Measurements from ENCODE around the gene RBMS3. TPM values are rescaled to one million over a fixed set of nuclear protein-coding genes. Genes with fewer than 3 reads are reported as not detected.

The RBMS3 gene
- total RNA-seq, 1 donor from 2014 or later, result 65.1 TPM

DNA sequence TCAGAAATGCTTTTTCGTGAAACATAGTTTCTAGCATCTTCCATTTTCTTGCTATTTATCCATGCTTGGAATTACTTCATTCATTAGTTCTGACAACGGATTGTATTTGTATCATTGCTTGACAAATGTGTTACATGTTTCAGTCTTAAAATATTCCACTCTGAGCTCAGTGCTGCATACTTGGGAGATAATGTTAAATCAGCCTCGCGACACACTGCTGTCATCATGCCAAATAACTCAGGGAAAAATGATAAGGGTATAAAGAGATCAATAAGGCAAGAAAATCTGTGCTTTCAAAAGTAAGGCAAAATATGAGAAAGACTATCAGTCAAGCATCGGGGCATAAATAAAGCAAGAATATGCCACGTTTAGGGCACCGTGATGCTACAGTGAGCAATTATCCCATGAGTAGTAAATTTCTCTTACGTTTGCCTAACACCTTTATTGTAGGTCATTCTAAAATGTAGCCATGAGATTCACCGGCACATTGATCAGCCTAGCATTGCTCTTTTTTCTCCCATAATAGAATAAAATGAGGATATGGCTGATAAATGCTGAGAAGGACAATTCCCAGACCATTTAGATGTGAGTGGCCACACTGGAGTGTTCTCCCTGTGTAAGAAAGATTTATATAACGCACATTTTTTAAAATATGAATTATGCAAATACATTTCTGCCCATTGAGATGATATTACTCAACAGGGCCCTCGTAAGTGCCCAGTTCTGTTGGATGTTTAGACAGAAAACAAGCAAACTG lies 133.8 kb downstream of the RBMS3 start:
- no peak for DNase-seq
- Mint-ChIP-seq H3K9me3 (ENCODE audit: unreplicated experiment) (peaks cover 3% of the 10 kb centered on the region), H3K4me1 (ENCODE audit: low read depth, unreplicated experiment) (peaks cover 36% of the 10 kb centered on the region), H3K27me3 (ENCODE audit: unreplicated experiment) (peaks cover 4% of the 10 kb centered on the region), H3K36me3 (ENCODE audit: unreplicated experiment) (no peaks in the 10 kb centered on the region), H3K4me3 (ENCODE audit: unreplicated experiment) (no peak overlapping the region), H3K27ac (ENCODE audit: unreplicated experiment) (no peak overlapping the region)
- TF ChIP-seq, protein P1, sequence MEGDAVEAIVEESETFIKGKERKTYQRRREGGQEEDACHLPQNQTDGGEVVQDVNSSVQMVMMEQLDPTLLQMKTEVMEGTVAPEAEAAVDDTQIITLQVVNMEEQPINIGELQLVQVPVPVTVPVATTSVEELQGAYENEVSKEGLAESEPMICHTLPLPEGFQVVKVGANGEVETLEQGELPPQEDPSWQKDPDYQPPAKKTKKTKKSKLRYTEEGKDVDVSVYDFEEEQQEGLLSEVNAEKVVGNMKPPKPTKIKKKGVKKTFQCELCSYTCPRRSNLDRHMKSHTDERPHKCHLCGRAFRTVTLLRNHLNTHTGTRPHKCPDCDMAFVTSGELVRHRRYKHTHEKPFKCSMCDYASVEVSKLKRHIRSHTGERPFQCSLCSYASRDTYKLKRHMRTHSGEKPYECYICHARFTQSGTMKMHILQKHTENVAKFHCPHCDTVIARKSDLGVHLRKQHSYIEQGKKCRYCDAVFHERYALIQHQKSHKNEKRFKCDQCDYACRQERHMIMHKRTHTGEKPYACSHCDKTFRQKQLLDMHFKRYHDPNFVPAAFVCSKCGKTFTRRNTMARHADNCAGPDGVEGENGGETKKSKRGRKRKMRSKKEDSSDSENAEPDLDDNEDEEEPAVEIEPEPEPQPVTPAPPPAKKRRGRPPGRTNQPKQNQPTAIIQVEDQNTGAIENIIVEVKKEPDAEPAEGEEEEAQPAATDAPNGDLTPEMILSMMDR (IDR thresholded peaks at IDR 0.05; ENCODE audit: partially characterized antibody, unreplicated experiment), result no peak

DNA sequence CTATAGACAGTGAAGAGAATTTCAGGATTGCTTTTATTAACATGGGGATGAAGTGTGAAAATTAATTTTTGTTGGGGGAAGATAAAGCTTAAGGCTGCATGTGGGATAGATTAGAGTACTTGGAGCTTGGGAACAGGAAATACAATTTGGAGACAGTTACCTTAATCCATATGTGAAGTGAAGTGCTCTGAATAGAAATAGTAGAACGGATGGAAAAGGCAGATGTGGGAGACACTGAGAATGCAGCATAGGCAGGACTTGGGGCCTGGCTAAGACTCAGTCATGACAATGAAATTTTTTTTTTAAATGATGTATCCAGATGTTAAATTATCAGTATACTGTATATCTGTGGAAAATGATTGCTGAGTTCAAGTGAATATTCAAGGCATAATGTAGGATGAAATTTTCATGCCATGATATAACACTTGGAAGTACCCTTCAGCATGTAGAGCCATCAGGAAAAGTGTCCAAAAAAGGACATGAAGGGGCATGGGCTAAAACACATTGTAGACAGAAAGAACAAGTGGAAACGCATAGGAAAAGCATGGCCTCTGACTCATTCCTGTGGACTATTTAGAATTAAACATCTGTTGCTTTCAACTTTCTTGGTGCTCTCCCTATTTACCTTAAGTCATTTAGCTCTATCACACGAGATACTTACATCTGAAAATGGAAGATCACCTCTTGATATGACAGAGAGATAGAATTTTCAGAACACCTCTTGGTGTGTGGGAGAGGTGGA lies 134.8 kb downstream of the RBMS3 start:
- H3K27ac Mint-ChIP-seq (ENCODE audit: unreplicated experiment), result no peak overlapping the region
- peaks cover 2% of the 10 kb centered on the region for H3K27me3 Mint-ChIP-seq (ENCODE audit: unreplicated experiment)
- TF ChIP-seq, protein P1 (IDR thresholded peaks at IDR 0.05; ENCODE audit: partially characterized antibody, unreplicated experiment), result no peak
- H3K4me1 Mint-ChIP-seq (ENCODE audit: low read depth, unreplicated experiment), result peaks cover 29% of the 10 kb centered on the region
- no peak for DNase-seq
- no peak overlapping the region for H3K4me3 Mint-ChIP-seq (ENCODE audit: unreplicated experiment)
- peaks cover 2% of the 10 kb centered on the region for H3K9me3 Mint-ChIP-seq (ENCODE audit: unreplicated experiment)
- H3K36me3 Mint-ChIP-seq (ENCODE audit: unreplicated experiment), result no peaks in the 10 kb centered on the region

DNA sequence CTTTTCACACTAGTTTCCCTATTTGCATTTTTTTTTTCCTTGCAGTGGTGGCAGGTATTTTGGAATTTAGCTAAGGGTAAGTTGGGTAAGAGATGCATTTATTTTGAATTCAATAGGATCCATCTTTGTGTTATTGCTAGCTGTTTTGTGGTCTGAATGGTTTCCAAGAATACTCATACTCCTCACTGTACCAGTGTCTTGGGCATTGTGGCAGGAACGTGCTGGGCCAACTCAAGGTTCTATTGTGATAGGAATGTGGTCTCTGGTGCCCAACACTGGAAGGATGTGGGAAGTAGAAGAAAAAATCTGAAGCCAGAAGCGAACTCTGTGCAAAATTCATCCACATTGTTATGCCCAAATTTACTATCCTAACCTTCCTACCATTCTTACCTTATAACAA lies 135.6 kb downstream of the RBMS3 start:
- no peak for DNase-seq
- H3K27me3 Mint-ChIP-seq (ENCODE audit: unreplicated experiment), result peaks cover 1% of the 10 kb centered on the region
- peaks cover 2% of the 10 kb centered on the region for H3K9me3 Mint-ChIP-seq (ENCODE audit: unreplicated experiment)
- H3K27ac Mint-ChIP-seq (ENCODE audit: unreplicated experiment), result no peak overlapping the region
- H3K4me1 Mint-ChIP-seq (ENCODE audit: low read depth, unreplicated experiment), result peaks cover 21% of the 10 kb centered on the region
- no peaks in the 10 kb centered on the region for H3K36me3 Mint-ChIP-seq (ENCODE audit: unreplicated experiment)
- no peak overlapping the region for H3K4me3 Mint-ChIP-seq (ENCODE audit: unreplicated experiment)
- TF ChIP-seq, protein P1 (IDR thresholded peaks at IDR 0.05; ENCODE audit: partially characterized antibody, unreplicated experiment), result no peak

DNA sequence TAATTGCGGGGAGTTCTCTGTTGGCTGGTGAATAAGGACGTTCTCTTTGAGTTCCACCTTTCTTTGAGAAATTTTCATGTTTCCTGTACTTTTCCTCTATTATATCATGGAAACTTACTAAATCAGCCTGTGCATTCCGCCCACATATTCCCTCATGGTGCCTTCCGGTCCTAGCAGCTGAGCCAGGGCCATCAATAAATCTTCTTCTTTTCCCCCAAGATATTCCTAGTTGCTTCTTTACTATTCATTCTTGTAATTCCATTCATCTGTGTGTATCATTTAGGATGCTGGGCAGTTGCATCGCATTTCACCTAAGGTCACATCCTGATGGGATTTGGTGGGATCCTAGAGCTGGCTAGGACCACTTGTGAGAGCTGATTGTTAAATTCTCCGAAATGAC lies 139.2 kb downstream of the RBMS3 start:
- no peak overlapping the region for H3K27ac Mint-ChIP-seq (ENCODE audit: unreplicated experiment)
- TF ChIP-seq, protein P1 (IDR thresholded peaks at IDR 0.05; ENCODE audit: partially characterized antibody, unreplicated experiment), result no peak
- no peaks in the 10 kb centered on the region for H3K9me3 Mint-ChIP-seq (ENCODE audit: unreplicated experiment)
- no peaks in the 10 kb centered on the region for H3K4me1 Mint-ChIP-seq (ENCODE audit: low read depth, unreplicated experiment)
- peaks cover 4% of the 10 kb centered on the region for H3K27me3 Mint-ChIP-seq (ENCODE audit: unreplicated experiment)
- H3K36me3 Mint-ChIP-seq (ENCODE audit: unreplicated experiment), result no peaks in the 10 kb centered on the region
- H3K4me3 Mint-ChIP-seq (ENCODE audit: unreplicated experiment), result no peak overlapping the region
- no peak for DNase-seq
